Limb (tissue), 2 donors: ENCODE results near the gene TP53I13.

Source experiments
- DNase-seq, 2 donors: peaks; one replicate each; pipeline ENCODE4 v3.0.0-alpha.2; 2016; ENCODE audit errors: extremely low spot score in 2 of 2

Gene TP53I13

DNA sequence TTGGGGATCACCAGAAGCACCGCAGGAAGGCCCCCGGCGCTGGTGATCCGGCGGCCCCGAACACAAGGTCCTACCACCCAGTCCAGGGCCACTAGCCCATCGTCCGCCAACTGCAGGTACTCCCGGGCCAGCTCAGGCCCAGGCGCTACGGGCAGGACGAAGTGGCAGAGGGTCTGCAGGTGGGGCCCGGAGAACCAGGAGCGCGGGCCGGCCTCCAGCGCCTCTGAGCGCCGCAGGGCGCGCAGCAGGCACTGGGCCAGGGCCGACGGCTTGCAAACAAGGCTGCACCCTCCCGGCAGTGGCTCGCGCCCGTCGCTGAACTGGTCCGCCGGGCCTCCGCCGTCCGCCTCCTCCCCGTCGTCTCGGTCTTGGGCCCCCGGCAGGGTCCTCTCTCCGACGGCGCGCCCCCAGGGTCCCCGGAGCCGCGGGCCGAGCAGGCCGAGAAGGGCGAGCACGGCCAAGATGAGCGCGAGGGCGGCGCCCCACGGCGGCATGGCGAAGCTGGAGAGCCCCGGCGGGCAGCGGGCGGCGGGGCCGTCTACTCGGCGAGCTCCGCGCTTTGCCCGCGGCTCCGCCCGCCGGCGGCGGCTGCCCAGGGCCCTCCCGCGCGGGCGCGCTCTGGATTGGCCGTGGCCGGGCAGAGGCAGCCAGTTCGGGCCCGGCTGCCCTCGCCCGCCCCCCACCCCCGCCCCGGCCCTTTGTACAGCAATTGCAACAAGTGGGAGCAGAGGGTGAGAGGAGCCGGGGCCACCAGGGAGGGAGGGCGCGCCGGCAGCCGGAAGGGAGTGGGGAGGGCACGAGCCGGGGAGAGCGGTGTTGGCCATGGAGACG, 1.8 kb upstream of the TP53I13 start, which contains the start of gene ABHD15:
TSS of gene ABHD15 (minus strand) at position 565 of the 831 bp plus-strand sequence. CDS start at position 494, 71 bp downstream.
- peak; percentile 21 to 70 for DNase-seq

DNA sequence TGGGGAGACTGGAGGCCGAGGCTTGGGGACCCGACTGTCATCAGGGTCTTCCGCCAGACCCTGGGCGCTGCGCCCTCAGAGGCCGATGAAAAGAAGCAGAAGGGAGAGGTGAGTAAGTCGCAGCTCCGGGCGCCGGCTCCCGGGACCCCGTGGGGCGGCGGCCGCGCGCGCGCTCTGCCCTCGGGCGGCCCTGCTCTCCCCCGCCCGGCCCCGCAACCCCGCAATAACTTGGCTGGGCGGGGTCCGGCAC, 1.3 kb upstream of the TP53I13 start:
- no peak for DNase-seq

DNA sequence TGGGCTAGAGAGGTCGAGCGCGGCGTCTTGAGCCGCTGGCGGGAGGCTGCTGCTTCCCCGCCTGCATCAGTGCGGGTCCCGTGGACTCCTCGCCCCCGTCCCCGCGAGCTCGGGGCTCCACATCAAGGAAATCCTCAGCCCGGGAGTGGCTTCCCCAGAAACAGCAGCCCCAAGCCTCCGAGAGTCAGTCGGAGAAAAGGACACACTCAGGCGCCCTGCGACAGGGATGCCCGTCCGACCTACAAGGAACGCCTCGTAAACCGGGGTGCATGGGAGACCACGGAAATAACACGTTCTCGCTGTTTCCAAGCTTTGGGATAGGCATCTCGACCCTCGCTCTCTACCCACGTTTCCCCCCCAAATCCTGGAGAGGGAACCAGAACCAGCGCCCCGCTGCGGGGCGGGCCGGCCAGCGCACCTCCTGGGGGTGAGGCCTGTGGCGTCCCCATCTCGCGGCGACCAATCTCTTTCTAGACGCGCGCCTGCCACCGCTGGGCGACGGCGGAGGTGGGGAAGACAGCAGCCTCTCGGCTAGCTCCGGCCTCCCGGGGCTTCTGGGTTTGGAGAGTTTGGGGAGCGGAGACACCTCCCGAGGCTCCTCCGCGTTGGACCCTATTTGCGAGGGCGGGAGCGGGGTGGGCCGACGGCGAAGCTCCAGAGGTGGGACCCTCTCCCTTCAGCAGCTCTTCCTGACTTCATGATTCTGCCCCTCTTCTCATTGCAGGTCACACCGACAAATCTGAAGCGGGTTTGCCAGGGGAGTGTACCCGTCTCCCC, 759 bp upstream of the TP53I13 start:
- peak in 1 of 2 donors; percentile 59 for DNase-seq

GRCh38 chr17:29569245-29569950, 897 bp downstream of the TP53I13 start:
- peak in 1 of 2 donors; percentile 27 for DNase-seq

- DNase-seq = no peak
Observed at GRCh38 chr17:29570521-29570920, 2.0 kb downstream of the TP53I13 start.

DNA sequence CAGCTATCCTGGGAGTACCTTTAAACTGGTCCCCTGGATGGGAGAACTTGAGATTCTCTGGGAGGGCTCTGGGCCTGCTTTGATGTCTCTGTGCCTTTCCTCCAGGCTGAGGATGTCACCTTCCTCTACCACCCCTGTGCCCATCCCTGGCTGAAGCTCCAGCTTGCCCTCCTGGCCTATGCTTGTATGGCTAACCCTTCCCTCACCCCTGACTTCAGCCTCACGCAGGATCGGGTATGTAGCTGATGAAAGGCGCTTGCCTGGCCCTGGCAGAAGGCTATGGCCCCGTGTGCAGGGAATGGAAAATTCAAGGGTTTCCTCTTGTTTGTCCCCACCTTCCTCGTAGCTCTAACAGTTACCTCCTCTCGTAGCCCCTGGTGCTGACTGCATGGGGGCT, 3.0 kb downstream of the TP53I13 start:
- DNase-seq = no peak

DNA sequence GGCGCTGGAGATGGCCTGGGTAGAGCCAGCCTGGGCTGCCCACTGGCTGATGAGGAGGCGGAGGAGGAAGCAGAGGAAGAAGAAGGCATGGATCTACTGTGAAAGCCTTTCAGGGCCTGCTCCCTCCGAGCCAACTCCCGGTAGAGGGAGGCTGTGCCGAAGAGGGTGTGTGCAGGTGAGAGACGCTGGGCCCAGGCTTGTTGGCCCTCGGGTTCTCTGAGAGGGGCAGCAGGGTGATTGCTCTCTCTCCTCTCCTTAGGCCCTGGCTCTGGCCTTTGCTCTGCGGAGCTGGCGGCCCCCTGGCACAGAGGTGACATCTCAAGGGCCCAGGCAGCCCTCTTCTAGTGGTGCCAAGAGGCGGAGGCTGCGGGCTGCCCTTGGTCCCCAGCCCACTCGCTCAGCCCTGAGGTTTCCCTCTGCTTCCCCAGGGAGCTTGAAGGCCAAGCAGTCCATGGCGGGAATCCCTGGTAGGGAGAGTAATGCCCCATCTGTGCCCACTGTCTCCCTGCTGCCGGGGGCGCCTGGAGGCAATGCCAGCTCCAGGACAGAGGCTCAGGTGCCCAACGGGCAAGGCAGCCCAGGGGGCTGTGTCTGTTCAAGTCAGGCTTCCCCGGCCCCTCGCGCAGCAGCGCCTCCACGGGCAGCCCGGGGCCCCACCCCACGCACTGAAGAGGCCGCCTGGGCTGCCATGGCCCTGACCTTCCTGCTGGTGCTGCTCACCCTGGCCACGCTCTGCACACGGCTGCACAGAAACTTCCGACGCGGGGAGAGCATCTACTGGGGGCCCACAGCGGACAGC, 3.6 kb downstream of the TP53I13 start:
- DNase-seq = peak in 1 of 2 donors; percentile 33

DNA sequence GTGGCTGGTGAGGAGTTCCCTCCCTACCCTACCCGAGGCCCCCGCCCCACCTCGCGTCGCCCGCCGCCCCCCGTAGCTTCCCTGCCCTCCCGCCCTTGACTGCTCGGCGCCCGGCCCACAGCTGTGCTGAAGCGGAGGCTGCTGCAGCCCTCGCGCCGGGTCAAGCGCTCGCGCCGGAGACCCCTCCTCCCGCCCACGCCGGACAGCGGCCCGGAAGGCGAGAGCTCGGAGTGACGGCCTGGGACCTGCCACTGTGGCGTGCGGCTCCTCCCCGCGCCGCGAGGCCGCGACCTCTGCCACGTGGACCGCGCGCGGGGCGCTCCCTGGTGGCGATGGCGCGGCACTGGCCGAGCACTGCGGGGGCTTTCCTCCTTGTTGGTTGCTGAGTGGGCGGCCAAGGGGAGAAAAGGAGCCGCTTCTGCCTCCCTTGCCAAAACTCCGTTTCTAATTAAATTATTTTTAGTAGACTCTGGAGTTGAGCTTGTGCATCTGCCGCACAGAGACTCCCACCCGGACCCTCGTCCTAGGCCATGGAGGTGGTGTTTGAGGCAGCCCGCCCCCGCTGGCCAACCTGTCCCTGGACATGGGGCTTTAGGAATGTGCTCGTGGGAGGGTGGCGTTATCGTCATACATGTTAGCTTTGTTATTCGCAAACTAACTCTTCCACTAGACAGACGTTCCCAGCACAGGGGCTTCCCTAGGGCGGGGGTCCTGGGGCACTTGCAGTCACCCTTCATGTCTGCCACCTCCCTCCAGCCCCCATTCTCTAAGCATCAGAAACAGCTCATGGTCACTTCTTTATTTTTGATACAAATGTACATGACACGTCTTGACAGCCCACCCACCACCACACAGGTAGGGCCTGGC, 4.4 kb downstream of the TP53I13 start:
- DNase-seq = peak in 1 of 2 donors; percentile 79

DNA sequence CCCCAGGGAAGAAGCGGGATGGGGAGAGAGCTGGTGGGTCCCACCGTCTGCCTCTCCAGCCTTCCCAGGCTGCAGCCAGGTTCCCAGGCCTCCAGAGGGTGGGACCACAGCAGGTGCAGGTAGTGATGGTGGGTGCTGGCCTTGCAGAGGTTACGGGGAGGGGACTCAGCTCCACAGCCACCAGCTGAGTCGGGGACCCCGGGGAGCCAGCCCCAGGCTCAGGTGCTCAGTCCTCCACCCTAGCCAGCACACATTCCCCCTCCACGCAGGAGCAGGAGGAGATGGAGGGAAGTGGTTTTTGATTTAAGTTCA, 5.0 kb downstream of the TP53I13 start:
- peak in 1 of 2 donors; percentile 37 for DNase-seq

GRCh38 chr17:29573871-29574731, 5.6 kb downstream of the TP53I13 start:
- peak in 1 of 2 donors; percentile 29 for DNase-seq

GRCh38 chr17:29574732-29575510, 6.4 kb downstream of the TP53I13 start:
- peak in 1 of 2 donors; percentile 26 for DNase-seq

DNA sequence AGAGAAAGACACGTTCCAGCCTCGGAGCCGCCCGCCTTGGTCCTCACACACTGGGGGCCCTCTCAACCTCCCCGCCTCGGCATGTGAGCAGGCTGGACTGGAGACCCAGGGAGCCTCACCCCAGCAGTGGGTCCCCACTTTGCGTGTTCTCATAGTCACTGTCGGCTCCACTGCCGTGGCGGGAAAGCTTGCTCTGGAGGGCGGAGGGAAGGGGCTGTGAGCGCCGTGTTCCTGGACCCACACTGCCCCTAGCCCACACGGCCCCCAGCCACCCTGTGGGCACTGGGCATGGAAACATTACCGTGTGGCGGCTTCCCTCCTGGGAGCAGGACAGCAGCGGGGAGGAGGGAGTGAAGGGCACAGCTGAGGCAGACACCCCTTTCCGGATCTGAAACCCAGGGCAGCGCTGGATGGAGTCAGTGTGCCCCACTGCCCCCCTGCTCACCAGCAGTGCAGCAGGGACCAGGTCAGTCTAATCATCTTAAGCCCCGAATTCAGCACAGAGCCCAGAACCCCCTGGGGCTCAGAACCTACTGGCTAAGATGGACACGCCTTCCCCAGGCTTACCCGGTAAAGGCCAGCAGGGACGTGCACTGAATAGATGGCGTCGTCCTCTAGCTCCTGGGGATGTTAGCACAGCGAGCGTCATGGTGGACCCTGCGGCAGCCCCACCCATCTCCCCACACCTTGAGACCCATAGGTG, 7.2 kb downstream of the TP53I13 start:
- DNase-seq = no peak

- peak in 1 of 2 donors; percentile 26 for DNase-seq
Observed at GRCh38 chr17:29576214-29577000, 7.9 kb downstream of the TP53I13 start.

DNA sequence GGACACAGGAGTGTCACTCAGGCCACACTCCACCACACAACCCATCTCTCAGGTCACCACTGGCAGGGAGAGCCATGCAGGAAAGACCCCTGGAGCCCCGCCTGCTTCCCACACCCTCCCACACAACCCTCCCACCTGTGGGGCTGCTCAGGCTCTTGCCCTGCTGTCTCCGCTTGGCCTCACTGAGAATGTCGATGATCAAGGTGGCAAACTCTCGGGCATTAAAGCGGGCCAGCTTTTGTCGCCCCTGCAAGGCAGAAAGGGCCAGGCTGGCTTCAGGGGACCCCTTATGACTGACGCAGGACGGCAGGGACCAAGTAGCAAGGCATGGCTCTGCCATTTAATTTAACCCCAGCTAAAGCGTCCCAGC, 8.5 kb downstream of the TP53I13 start:
- DNase-seq = peak in 1 of 2 donors; percentile 24

DNA sequence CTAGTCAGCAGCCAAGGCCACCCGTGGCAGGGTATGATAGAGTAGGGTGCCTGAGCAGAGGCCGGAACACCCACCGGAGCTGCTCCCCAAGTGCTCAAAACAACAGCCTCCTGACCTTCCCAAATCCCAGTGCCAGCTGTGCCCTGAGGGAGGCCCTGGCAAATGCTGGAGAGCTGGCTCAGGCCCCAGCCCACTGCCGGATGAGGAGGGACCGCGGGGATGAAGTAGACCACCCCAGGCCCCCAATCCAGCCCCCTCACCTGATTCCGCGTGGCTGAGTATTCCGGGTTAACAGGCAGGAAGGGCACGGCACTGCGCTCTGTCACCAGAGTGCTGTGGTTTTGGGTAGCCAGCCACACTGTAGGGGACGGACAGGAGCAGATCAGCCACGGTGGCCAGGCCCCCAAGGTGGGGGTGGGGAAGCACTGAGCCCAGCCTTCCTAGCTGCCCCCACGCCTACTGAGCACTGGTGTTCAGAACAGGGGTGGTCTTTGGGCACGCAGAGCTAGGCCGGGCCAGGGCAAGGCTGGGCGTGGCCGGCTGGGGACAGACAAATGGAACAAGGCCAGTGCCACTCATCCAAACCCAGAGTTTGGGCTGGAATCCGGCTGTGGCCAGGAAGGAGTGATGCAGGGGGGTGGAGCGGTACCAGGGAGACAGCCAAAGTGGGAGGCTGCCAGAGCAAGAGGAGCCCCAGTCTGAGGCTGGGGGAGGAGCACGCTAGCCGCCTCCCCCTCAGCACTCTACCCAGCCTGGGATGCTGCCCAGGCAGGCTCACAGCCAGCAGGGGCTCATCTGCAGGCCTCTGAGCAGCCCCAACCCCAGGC, 9.1 kb downstream of the TP53I13 start:
- peak in 1 of 2 donors; percentile 52 for DNase-seq
